IMR-90 (cell line): ENCODE results near the gene CD79B. TPM values are rescaled to one million over a fixed set of nuclear protein-coding genes. Genes with fewer than 3 reads are reported as not detected.
"Not testable (repeated sequence)": the region's sequence is repeated elsewhere in the genome, so short reads cannot be mapped to it uniquely, and the experiment has no call there.

Experiments used
- ATAC-seq: fragments of 200-7000 bp; cut with Tn5 transposase; 2 replicates; pipeline ENCODE4 v1.9.1; 2020; ENCODE audit warnings: low read depth, mild to moderate bottlenecking, moderate library complexity
- BruUV-seq: library from RNA; stranded (reverse); fragments of 400-500 nt; replicated peaks from 2 replicates; lab custom pipeline; 2021; lab: Mats Ljungman, UMichigan
- CTCF ChIA-PET: fragments of 300-600 bp; formaldehyde crosslinking; extraction: SDS; loops from one replicate; lab custom pipeline; 2021; ENCODE audit warnings: antibody characterized with exemption; lab: Yijun Ruan, JAX
- POLR2A ChIA-PET: fragments of 300-600 bp; sonication (Branson Sonifier 250); formaldehyde crosslinking; loops from one replicate; lab custom pipeline; 2022; ENCODE audit warnings: antibody characterized with exemption; ENCODE audit not compliant: unreplicated experiment; lab: Charles Lee
- DNase-seq: peaks from one replicate; pipeline ENCODE4 v3.0.0; 2013
- H2AFZ ChIP-seq: replicated peaks from 2 replicates; pipeline ENCODE3; 2013; ENCODE audit warnings: low read length, mild to moderate bottlenecking; ENCODE audit not compliant: poor library complexity
- H2AK5ac ChIP-seq: 2 replicates; pipeline ENCODE4 v1.6.1; 2013; ENCODE audit warnings: low read depth, low read length, inconsistent platforms
- H2AK9ac ChIP-seq: replicated peaks from 2 replicates; pipeline ENCODE3; 2013; ENCODE audit warnings: mild to moderate bottlenecking, low read depth, low read length, moderate library complexity; ENCODE audit not compliant: poor library complexity
- H2BK120ac ChIP-seq: 2 replicates; pipeline ENCODE4 v1.6.1; 2013; ENCODE audit warnings: low read depth, low read length, inconsistent platforms
- H2BK15ac ChIP-seq: 3 replicates; pipeline ENCODE4 v1.6.1; 2013; ENCODE audit warnings: low read depth, low read length, inconsistent platforms
- H2BK20ac ChIP-seq: 2 replicates; pipeline ENCODE4 v1.6.1; 2013; ENCODE audit warnings: low read depth, mild to moderate bottlenecking, inconsistent platforms, low read length, moderate library complexity
- H2BK5ac ChIP-seq: 2 replicates; pipeline ENCODE4 v1.6.1; 2013; ENCODE audit warnings: mild to moderate bottlenecking, low read depth, low read length, inconsistent platforms; ENCODE audit not compliant: poor library complexity, severe bottlenecking
- H3K14ac ChIP-seq: replicated peaks from 2 replicates; pipeline ENCODE4 v1.6.1; 2013; ENCODE audit warnings: low read depth, low read length, inconsistent platforms
- H3K18ac ChIP-seq: 2 replicates; pipeline ENCODE4 v1.6.1; 2013; ENCODE audit warnings: low read depth, low read length, control low read depth
- H3K23ac ChIP-seq: 2 replicates; pipeline ENCODE4 v1.6.1; 2013; ENCODE audit warnings: low read depth, low read length, inconsistent platforms
- H3K27ac ChIP-seq: 2 replicates; pipeline ENCODE4 v1.5.1; 2013; ENCODE audit warnings: mild to moderate bottlenecking, control low read depth, low read length; ENCODE audit not compliant: insufficient read depth
- H3K27me3 ChIP-seq: 2 replicates; pipeline ENCODE4 v1.6.1; 2013; ENCODE audit warnings: low read length; ENCODE audit not compliant: control insufficient read depth, insufficient read depth
- H3K36me3 ChIP-seq: 2 replicates; pipeline ENCODE4 v1.6.1; 2013; ENCODE audit warnings: low read length, mixed read lengths; ENCODE audit not compliant: control insufficient read depth, insufficient read depth
- H3K4ac ChIP-seq: 2 replicates; pipeline ENCODE4 v1.6.1; 2013; ENCODE audit warnings: low read depth, low read length, inconsistent platforms
- H3K4me1 ChIP-seq: 2 replicates; pipeline ENCODE4 v1.6.1; 2013; ENCODE audit warnings: low read length, mixed read lengths; ENCODE audit not compliant: control insufficient read depth, insufficient read depth
- H3K4me2 ChIP-seq: 2 replicates; pipeline ENCODE4 v1.6.1; 2013; ENCODE audit warnings: low read depth, mild to moderate bottlenecking, control low read depth, low read length, moderate library complexity
- H3K4me3 ChIP-seq: 2 replicates; pipeline ENCODE4 v1.5.1; 2013; ENCODE audit warnings: low read depth, mild to moderate bottlenecking, control low read depth, low read length, moderate library complexity; ENCODE audit not compliant: insufficient read depth
- H3K56ac ChIP-seq: 2 replicates; pipeline ENCODE4 v1.6.1; 2013; ENCODE audit warnings: low read length, inconsistent platforms; ENCODE audit not compliant: insufficient read depth; ENCODE audit errors: extremely low read depth
- H3K79me1 ChIP-seq, 2 experiments: 2 replicates each; pipeline ENCODE4 v1.6.1; 2013; ENCODE audit warnings: low read length in 2 of 2, inconsistent platforms in 1 of 2, low read depth in 1 of 2
- H3K9ac ChIP-seq: 2 replicates; pipeline ENCODE4 v1.6.1; 2013; ENCODE audit warnings: low read depth, low read length, control low read depth
- H3K9me1 ChIP-seq: 2 replicates; pipeline ENCODE4 v1.6.1; 2013; ENCODE audit warnings: low read length, inconsistent platforms; ENCODE audit not compliant: insufficient read depth
- H3K9me3 ChIP-seq: 2 replicates; pipeline ENCODE4 v1.6.1; 2013; ENCODE audit warnings: low read length; ENCODE audit not compliant: control insufficient read depth, insufficient read depth
- H4K20me1 ChIP-seq: 2 replicates; pipeline ENCODE4 v1.6.1; 2013; ENCODE audit warnings: low read length, inconsistent platforms; ENCODE audit not compliant: insufficient read depth
- H4K5ac ChIP-seq: 2 replicates; pipeline ENCODE4 v1.6.1; 2013; ENCODE audit warnings: mild to moderate bottlenecking, low read depth, low read length, control low read depth
- H4K8ac ChIP-seq, 2 experiments: 2 replicates each; pipeline ENCODE4 v1.6.1; 2013; ENCODE audit warnings: low read depth in 2 of 2, low read length in 2 of 2, control low read depth in 1 of 2, inconsistent platforms in 1 of 2
- H4K91ac ChIP-seq: 2 replicates; pipeline ENCODE4 v1.6.1; 2013; ENCODE audit warnings: low read depth, low read length, inconsistent platforms; ENCODE audit not compliant: insufficient read depth
- WGBS, 2 experiments: methylation state at CpG; one replicate each; pipeline versions ENCODE4 v1.1.5 to v1.1.7; 2013; ENCODE audit warnings: missing lambda C conversion rate in 2 of 2; ENCODE audit not compliant: insufficient read length in 1 of 2; ENCODE audit errors: extremely low coverage in 2 of 2; 5-methylcytosine and 5-hydroxymethylcytosine counted together
- dilution Hi-C: fragments of 300-500 bp; cut with HindIII; formaldehyde crosslinking; loops from one replicate; pipeline ENCODE4 v1.14.3; 2018; ENCODE audit warnings: low sequenced_read_pairs; ENCODE audit not compliant: unreplicated experiment
- in situ Hi-C: fragments of 300-500 bp; cut with MboI; formaldehyde crosslinking; loops from 3 replicates; pipeline ENCODE4 v1.14.3; 2019; ENCODE audit warnings: low sequenced_read_pairs, inconsistent platforms, mixed read lengths
- intact Hi-C: fragments of 100-400 bp; cut with micrococcal nuclease; formaldehyde crosslinking; loops from 2 replicates; pipeline ENCODE4 v1.10.0; 2022
- polyA plus RNA-seq, 3 experiments: library from polyadenylated mRNA; depleted of rRNA; stranded (reverse); fragments of >200 nt; gene quantifications; 2 replicates each; pipeline ENCODE4 v1.2.3, GENCODE V29; 2012; ENCODE audit warnings: low replicate concordance in 1 of 3
- total RNA-seq: library from RNA; depleted of rRNA; stranded (reverse); fragments of >200 nt; gene quantifications from 2 replicates; pipeline ENCODE4 v1.2.3, GENCODE V29; 2012

Gene CD79B
- total and polyA plus RNA-seq, 2 of the 4 experiments (the other 2 are of a cell fraction), result not detected

- H2AFZ ChIP-seq, H3K36me3 ChIP-seq, ATAC-seq, H2BK15ac ChIP-seq, H3K23ac ChIP-seq, H3K4ac ChIP-seq, H2BK5ac ChIP-seq, H4K5ac ChIP-seq, in situ Hi-C loops, H3K4me2 ChIP-seq, H4K91ac ChIP-seq, H4K20me1 ChIP-seq, H3K18ac ChIP-seq, H3K9ac ChIP-seq, H3K9me1 ChIP-seq, DNase-seq, intact Hi-C loops, H3K4me1 ChIP-seq, BruUV-seq, H4K8ac ChIP-seq, H3K4me3 ChIP-seq, H3K14ac ChIP-seq, H2BK20ac ChIP-seq, H3K27ac ChIP-seq, H2BK120ac ChIP-seq, H3K56ac ChIP-seq, dilution Hi-C loops, H2AK5ac ChIP-seq, H3K79me1 ChIP-seq, H3K9me3 ChIP-seq, H2AK9ac ChIP-seq: not testable (repeated sequence)
- ChIA-PET CTCF (interaction anchor here (1.0 to 2.7 kb wide), 10 partner anchors 9 to 214 kb away, joined by 3 to 21 read pairs (median 6); partner anchors contain the start of gene ICAM2), POLR2A (interaction anchor here (0.9 kb wide), 1 partner anchor 110 kb away, joined by 3 read pairs; no protein-coding TSS in a partner anchor)
- no CpG with 5 or more reads among the region's 6 CpGs for WGBS, 2 experiments
- peaks cover 32% of the 10 kb centered on the region for H3K27me3 ChIP-seq
Observed at GRCh38 chr17:63920050-63920449, 12.1 kb downstream of the CD79B start.
